Heart left ventricle (tissue), 16 donors: ENCODE measurements around the gene FLT4. TPM values are rescaled to one million over a fixed set of nuclear protein-coding genes. Genes with fewer than 3 reads are reported as not detected.

Experiments
- ATAC-seq, 4 donors: fragments of 200-7000 bp; cut with Tn5 transposase; one replicate each; pipeline ENCODE4 v1.9.1; 2020 to 2022; ENCODE audit warnings: moderate library complexity in 4 of 4, mild to moderate bottlenecking in 3 of 4, moderate number of reproducible peaks in 1 of 4
- DNase-seq, 5 donors: peaks; one replicate each; pipeline ENCODE4 v3.0.0-alpha.2; 2020
- H3K27ac ChIP-seq, 12 donors: fragments of 200-600 bp; sonication (generic) in 4 of 12; one replicate each; pipeline versions ENCODE4 v1.5.0 to v1.8.0; 2016 to 2022; ENCODE audit warnings: mild to moderate bottlenecking in 2 of 12
- H3K27me3 ChIP-seq, 9 donors: fragments of 200-600 bp; sonication (generic) in 2 of 9; one replicate each; pipeline versions ENCODE4 v1.5.1 to v1.8.0; 2016 to 2022; ENCODE audit warnings: mild to moderate bottlenecking in 3 of 9
- H3K36me3 ChIP-seq, 9 donors: fragments of 200-600 bp; sonication (generic) in 2 of 9; one replicate each; pipeline versions ENCODE4 v1.5.0 to v1.8.0; 2018 to 2022; ENCODE audit warnings: mild to moderate bottlenecking in 2 of 9
- H3K4me1 ChIP-seq, 12 donors: fragments of 200-600 bp; sonication (generic) in 4 of 12; one replicate each; pipeline versions ENCODE4 v1.5.0 to v1.8.0; 2016 to 2022; ENCODE audit warnings: mild to moderate bottlenecking in 3 of 12
- H3K4me3 ChIP-seq, 12 donors: fragments of 200-600 bp; sonication (generic) in 4 of 12; one replicate each; pipeline versions ENCODE4 v1.5.0 to v1.8.0; 2017 to 2022; ENCODE audit warnings: mild to moderate bottlenecking in 9 of 12, moderate library complexity in 4 of 12
- H3K9me3 ChIP-seq, 12 donors: fragments of 200-600 bp; sonication (generic) in 4 of 12; one replicate each; pipeline versions ENCODE4 v1.5.0 to v1.8.0; 2016 to 2022; ENCODE audit warnings: mild to moderate bottlenecking in 1 of 12
- POLR2A ChIP-seq, 2 donors: fragments of 450-650 bp; IDR thresholded peaks; one replicate each; pipeline ENCODE4 v1.6.1; 2017; ENCODE audit warnings: antibody characterized with exemption in 2 of 2, mild to moderate bottlenecking in 2 of 2, moderate library complexity in 2 of 2
- WGBS, 4 donors: extraction: QIAGEN DNeasy Blood & Tissue Kit in 2 of 4; methylation state at CpG; one replicate each; pipeline versions ENCODE4 v1.1.5 to v1.1.7; 2013 to 2018; 5-methylcytosine and 5-hydroxymethylcytosine counted together
- intact Hi-C, 10 donors: fragments of 100-400 bp; cut with DNase I; formaldehyde crosslinking; loops; one replicate each; pipeline versions ENCODE4 v1.11.1 to v1.14.2; 2022
- polyA plus RNA-seq, 2 donors: library from polyadenylated mRNA; stranded (reverse); fragments of 200-250 nt; gene quantifications; one replicate each; pipeline ENCODE4 v1.2.3, GENCODE V29; 2013
- total RNA-seq, 9 donors: library from RNA; depleted of rRNA in 2 of 9; stranded (reverse); fragments of >200 nt in 2 of 9; fragmentation: NEBNext Ultra II Directional in 3 of 9; extraction: Animal tissue kit (Norgen Biotek cat#: 25700) in 3 of 9; gene quantifications; one replicate each; pipeline versions ENCODE4 v1.1.0 to v1.2.4, GENCODE V29; 2016 to 2023
- TF ChIP-seq, protein P1 (sequence below), 12 donors: fragments of 200-600 bp; sonication (generic) in 4 of 12; IDR thresholded peaks; one replicate each; pipeline versions ENCODE4 v1.5.0 to v1.8.0; 2018 to 2022; ENCODE audit warnings: antibody characterized with exemption in 12 of 12, mild to moderate bottlenecking in 5 of 12
- donor health status: ischemic (EF 13 %, LVEDD 7.1; RV severe dilation, severe dysfunction).
- donor health status: healthy with polysubstance abuse.
- donor health status: DM: no; HTN: yes; CAD: no.
- donor health status: DM: no; HTN: no; CAD: no.
- donor health status: ischemic (EF 25% LVEDD 6.9; RV normal size, moderate dysfunction).
- donor health status: ischemic (EF 25% LVEDD 5.7; RV mildly dilated, moderate dysfunction).
- donor health status: healthy.
- donor health status: DM: yes; HTN: yes; CAD: no.
- donor health status: ischemic (EF 35%, LVEDD 5.7; RV mildly dilated, moderate dysfunction).
- donor health status: nonischemic (EF 11% LVEDD 7.7; RV severe dilation, severe dysfunction).
- donor health status: DM: yes; HTN: yes; CAD: no.
- donor health status: PGD.
- donor health status: ischemic (EF 29% LVEDD 5.4; RV normal size, mild dysfunction).
- donor health status: nonischemic (EF 23%, LVEDD 6.1; RV moderate dilation, normal function).

Gene FLT4
- total and polyA plus RNA-seq, 11 donors, result 2.1 to 13.7 (median 6.3) TPM

DNA sequence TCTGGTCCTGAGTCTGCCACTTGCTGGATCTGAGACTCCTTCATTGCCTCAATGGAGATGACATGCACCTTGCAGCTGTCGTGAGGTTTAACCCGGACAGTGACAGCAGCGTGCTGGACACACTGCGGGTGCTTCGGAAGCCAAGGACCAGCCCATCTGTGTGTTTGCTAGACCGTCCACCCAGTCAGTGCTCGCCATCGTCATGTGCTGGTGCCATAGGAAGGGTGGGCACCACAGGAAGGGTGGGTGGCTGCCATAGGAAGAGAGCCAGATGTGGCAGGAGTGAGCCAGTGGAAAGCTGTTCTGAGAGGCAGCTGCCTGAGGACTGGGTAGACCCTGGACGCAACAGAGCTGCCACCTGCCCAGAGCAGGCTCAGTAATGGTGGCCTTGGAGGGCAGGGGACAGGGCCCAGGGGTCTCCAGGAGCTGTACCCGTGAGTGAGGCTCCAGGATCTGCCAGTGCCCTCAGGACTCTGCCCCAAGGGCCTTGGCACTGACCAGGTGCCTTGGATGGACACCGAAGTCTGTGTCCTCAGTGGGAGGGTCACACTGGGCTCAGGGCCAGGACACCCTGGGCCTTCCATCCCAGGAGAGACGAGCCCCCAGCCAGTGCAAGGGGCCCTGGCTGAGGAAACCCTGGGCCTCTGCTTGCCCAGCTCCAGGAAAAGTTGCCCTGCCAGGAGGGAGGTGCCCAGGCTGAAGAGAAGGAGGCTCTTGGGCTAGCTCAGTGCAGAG lies 21.8 kb downstream of the FLT4 start:
- Histone ChIP-seq H3K9me3 (no peaks in the 10 kb centered on the region), H3K36me3 (peaks cover 0 to 5% (median 0%) of the 10 kb centered on the region in 9 donors), H3K4me1 (peaks cover 0 to 14% (median 5%) of the 10 kb centered on the region in 12 donors), H3K27ac (no peak overlapping the region), H3K4me3 (no peak overlapping the region), H3K27me3 (peaks cover 0 to 2% (median 0%) of the 10 kb centered on the region in 9 donors)
- DNase-seq (peak in 2 of 5 donors; percentile 13 to 29), ATAC-seq (no peak)
- 85 to 94% (median 89%) methylated on average over 7 to 12 of the region's 12 CpGs for WGBS, 4 donors
- TF ChIP-seq, protein P1, sequence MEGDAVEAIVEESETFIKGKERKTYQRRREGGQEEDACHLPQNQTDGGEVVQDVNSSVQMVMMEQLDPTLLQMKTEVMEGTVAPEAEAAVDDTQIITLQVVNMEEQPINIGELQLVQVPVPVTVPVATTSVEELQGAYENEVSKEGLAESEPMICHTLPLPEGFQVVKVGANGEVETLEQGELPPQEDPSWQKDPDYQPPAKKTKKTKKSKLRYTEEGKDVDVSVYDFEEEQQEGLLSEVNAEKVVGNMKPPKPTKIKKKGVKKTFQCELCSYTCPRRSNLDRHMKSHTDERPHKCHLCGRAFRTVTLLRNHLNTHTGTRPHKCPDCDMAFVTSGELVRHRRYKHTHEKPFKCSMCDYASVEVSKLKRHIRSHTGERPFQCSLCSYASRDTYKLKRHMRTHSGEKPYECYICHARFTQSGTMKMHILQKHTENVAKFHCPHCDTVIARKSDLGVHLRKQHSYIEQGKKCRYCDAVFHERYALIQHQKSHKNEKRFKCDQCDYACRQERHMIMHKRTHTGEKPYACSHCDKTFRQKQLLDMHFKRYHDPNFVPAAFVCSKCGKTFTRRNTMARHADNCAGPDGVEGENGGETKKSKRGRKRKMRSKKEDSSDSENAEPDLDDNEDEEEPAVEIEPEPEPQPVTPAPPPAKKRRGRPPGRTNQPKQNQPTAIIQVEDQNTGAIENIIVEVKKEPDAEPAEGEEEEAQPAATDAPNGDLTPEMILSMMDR (IDR thresholded peaks at IDR 0.05), result no peak
- TF ChIP-seq POLR2A (IDR thresholded peaks at IDR 0.05), result no peak
- intact Hi-C loops, result no loop called here

DNA sequence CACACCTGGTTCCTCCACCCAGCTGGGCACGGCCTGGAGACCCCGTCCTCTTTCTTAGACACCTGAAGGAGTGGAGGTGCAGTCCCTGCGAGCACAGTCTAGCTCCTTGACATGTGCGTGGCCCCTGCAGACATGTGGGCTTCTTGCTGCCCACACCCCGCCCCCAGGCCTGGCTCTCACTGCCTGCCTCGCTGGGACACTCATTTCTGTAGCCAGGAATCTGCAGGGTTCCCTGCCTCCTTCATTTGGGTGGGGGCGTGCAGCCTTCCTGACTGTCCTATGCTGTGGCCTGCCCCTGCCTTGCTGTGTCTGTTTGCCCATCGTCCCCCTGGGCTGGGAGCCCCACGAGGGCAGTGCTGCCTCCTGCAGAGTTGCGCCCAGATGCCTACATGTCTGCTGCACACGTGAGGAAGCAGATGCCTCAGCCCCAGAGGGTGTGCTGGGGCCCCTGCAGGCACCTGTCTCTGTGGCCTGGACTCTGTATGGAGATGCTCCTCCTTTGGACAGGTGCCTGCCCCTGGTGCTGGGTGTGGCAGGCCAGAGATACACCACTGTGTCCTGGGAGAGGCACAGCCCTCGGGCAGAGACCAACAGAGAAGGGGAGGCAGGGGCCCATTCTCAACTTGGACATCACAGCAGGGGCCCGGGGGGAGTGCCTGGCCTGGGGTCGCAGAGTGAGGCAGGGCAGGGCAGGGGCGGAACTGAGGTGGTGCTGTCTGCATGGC lies 22.6 kb downstream of the FLT4 start:
- Histone ChIP-seq H3K9me3 (no peaks in the 10 kb centered on the region), H3K4me3 (no peak overlapping the region), H3K27me3 (no peaks in the 10 kb centered on the region), H3K27ac (no peak overlapping the region), H3K4me1 (peaks cover 0 to 14% (median 3%) of the 10 kb centered on the region in 12 donors), H3K36me3 (peaks cover 0 to 5% (median 0%) of the 10 kb centered on the region in 9 donors)
- TF ChIP-seq, protein P1 (IDR thresholded peaks at IDR 0.05), result no peak
- no peak for TF ChIP-seq POLR2A (IDR thresholded peaks at IDR 0.05)
- DNase-seq, result peak in 2 of 5 donors; percentile 12 to 25
- WGBS, 4 donors, result 79 to 91% (median 83%) methylated on average over 12 to 15 of the region's 15 CpGs
- intact Hi-C loops, result no loop called here
- no peak for ATAC-seq

DNA sequence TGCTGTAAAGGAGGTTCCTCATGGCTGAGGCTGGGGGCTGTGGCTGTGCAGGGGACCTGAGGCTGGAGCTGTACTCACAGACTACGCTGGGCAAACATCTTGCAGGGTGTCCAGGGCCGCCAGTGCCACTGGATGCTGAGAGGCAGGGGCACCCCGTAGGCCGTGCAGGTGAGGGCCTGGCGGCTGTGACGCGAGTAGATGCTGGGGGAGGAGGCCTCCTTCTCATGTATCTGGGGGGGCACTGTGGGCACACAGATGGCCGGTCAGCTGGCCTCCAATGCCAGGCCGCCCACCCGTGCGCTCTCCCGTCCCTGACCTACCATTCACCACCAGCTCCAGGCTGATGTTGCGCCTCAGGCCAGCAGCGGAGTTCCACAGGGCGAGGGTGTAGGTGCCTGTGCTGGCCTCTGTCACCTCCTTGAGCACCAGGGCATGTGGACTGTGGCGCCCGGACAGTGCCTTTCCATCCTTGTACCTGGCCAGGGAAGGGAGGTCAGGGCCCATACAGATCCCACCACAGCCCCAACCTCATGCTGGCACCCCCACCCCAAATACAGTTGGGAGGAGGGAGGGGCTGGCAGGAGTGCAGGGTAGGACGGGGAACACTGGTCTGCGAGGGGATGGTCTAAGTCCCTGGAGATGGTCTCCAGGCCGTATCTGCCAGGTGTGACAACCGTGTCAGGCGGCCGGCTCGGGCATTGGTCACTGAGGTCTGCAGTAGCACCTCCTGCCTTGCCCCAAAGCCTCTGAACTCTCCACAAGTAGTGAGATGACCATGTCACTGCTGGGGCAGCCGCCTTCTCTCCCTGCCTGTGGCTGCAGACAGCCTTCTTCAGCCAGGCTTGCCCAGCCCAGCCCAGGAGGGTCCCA lies 23.4 kb downstream of the FLT4 start:
- H3K9me3 ChIP-seq, result no peaks in the 10 kb centered on the region
- H3K36me3 ChIP-seq, result peaks cover 0 to 5% (median 0%) of the 10 kb centered on the region in 9 donors
- DNase-seq, result peak in 1 of 5 donors; percentile 16
- intact Hi-C loops, result no loop called here
- peaks cover 0 to 14% (median 3%) of the 10 kb centered on the region in 12 donors for H3K4me1 ChIP-seq
- no peaks in the 10 kb centered on the region for H3K27me3 ChIP-seq
- H3K27ac ChIP-seq, result no peak overlapping the region
- no peak overlapping the region for H3K4me3 ChIP-seq
- ATAC-seq, result no peak
- WGBS, 4 donors, result 89 to 92% (median 90%) methylated on average over 21 to 25 of the region's 25 CpGs
- TF ChIP-seq, protein P1 (IDR thresholded peaks at IDR 0.05), result no peak
- TF ChIP-seq POLR2A (IDR thresholded peaks at IDR 0.05), result no peak
